Colonic mucosa (tissue), 4 donors: ENCODE results near the gene SQSTM1. TPM values are rescaled to one million over a fixed set of nuclear protein-coding genes. Genes with fewer than 3 reads are reported as not detected.

Experiments used
- DNase-seq: peaks from one replicate; pipeline ENCODE4 v3.0.0-alpha.2; 2020
- H3K27ac ChIP-seq: fragments of 200-600 bp; one replicate; pipeline ENCODE4 v1.8.0; 2021
- H3K27me3 ChIP-seq: fragments of 200-600 bp; one replicate; pipeline ENCODE4 v1.8.0; 2021
- H3K36me3 ChIP-seq: fragments of 200-600 bp; one replicate; pipeline ENCODE4 v1.8.0; 2021
- H3K4me1 ChIP-seq: fragments of 200-600 bp; one replicate; pipeline ENCODE4 v1.8.0; 2021; ENCODE audit warnings: mild to moderate bottlenecking
- H3K4me3 ChIP-seq: fragments of 200-600 bp; one replicate; pipeline ENCODE4 v1.8.0; 2021
- H3K9ac ChIP-seq, 2 donors: one replicate each; pipeline ENCODE4 v1.7.0; 2013; ENCODE audit warnings: control low read depth in 2 of 2, low read depth in 2 of 2, low read length in 2 of 2
- H3K9me3 ChIP-seq: fragments of 200-600 bp; one replicate; pipeline ENCODE4 v1.8.0; 2021
- CTCF ChIP-seq: fragments of 200-600 bp; IDR thresholded peaks from one replicate; pipeline ENCODE4 v1.8.0; 2022; ENCODE audit warnings: antibody characterized with exemption, mild to moderate bottlenecking
- intact Hi-C: fragments of 100-400 bp; cut with DNase I; formaldehyde crosslinking; loops from one replicate; pipeline ENCODE4 v1.14.1; 2022
- total RNA-seq, 2 donors: library from RNA; stranded (reverse); fragmentation: NEBNext Ultra II Directional in 1 of 2; extraction: Animal tissue kit (Norgen Biotek cat#: 25700) in 1 of 2; gene quantifications; one replicate each; pipeline ENCODE4 v1.2.1, GENCODE V29; 2021
- donor health status: healthy.
- donor health status: DM: no; HTN: no; CAD: no.
- donor health status: DM: no; HTN: no; CAD: no.

SQSTM1 gene
- total RNA-seq, 2 donors from 2014 or later = 262 to 388 TPM

GRCh38 chr5:179880066-179880650 is 59.5 kb downstream of the SQSTM1 start:
- no peak for DNase-seq
- Histone ChIP-seq H3K9ac (no peak overlapping the region), H3K27me3 (no peaks in the 10 kb centered on the region), H3K27ac (no peak overlapping the region), H3K9me3 (no peaks in the 10 kb centered on the region), H3K4me1 (no peaks in the 10 kb centered on the region), H3K36me3 (peaks cover 3% of the 10 kb centered on the region), H3K4me3 (no peak overlapping the region)
- intact Hi-C loops = no loop called here
- TF ChIP-seq CTCF = no peak

- TF ChIP-seq CTCF = no peak
These were observed 60.3 kb downstream of the SQSTM1 start for GRCh38 chr5:179880848-179881590.

GRCh38 chr5:179882338-179882737 is 61.6 kb downstream of the SQSTM1 start:
- Histone ChIP-seq H3K27me3 (no peaks in the 10 kb centered on the region), H3K27ac (no peak overlapping the region), H3K36me3 (peaks cover 3% of the 10 kb centered on the region), H3K9ac (no peak overlapping the region), H3K4me3 (no peak overlapping the region), H3K4me1 (no peaks in the 10 kb centered on the region), H3K9me3 (no peaks in the 10 kb centered on the region)
- intact Hi-C loops = no loop called here
- no peak for DNase-seq
- TF ChIP-seq CTCF = no peak

More at GRCh38 chr5:179880848-179881590, 60.3 kb downstream of the SQSTM1 start:
- peaks cover 3% of the 10 kb centered on the region for H3K36me3 ChIP-seq
- H3K4me1 ChIP-seq = no peaks in the 10 kb centered on the region
- H3K9ac ChIP-seq = no peak overlapping the region
- DNase-seq = no peak
- no peak overlapping the region for H3K27ac ChIP-seq
- H3K27me3 ChIP-seq = no peaks in the 10 kb centered on the region
- H3K4me3 ChIP-seq = no peak overlapping the region
- H3K9me3 ChIP-seq = no peaks in the 10 kb centered on the region
- intact Hi-C loops = no loop called here

GRCh38 chr5:179883163-179883562 is 62.5 kb downstream of the SQSTM1 start:
- Histone ChIP-seq H3K27ac (no peak overlapping the region), H3K27me3 (no peaks in the 10 kb centered on the region), H3K9ac (no peak overlapping the region), H3K9me3 (no peaks in the 10 kb centered on the region), H3K4me3 (no peak overlapping the region), H3K36me3 (peaks cover 3% of the 10 kb centered on the region), H3K4me1 (no peaks in the 10 kb centered on the region)
- intact Hi-C loops = no loop called here
- no peak for TF ChIP-seq CTCF
- DNase-seq = no peak

- Histone ChIP-seq H3K36me3 (peaks cover 9% of the 10 kb centered on the region), H3K9ac (no peak overlapping the region), H3K27me3 (no peaks in the 10 kb centered on the region), H3K4me1 (no peaks in the 10 kb centered on the region), H3K27ac (no peak overlapping the region), H3K9me3 (no peaks in the 10 kb centered on the region), H3K4me3 (no peak overlapping the region)
- intact Hi-C loops = no loop called here
- TF ChIP-seq CTCF = no peak
- no peak for DNase-seq
These were observed 64.9 kb downstream of the SQSTM1 start for GRCh38 chr5:179885491-179886090.
